Stimulated activated CD8-positive, alpha-beta memory T cell treated with anti-CD3 and anti-CD28 coated beads, Interleukin-7, amount 100 ng/mL, for 24 hours (primary cell): Measurements from ENCODE around the gene TMEM198.

Experiments used
- DNase-seq: peaks from one replicate; pipeline ENCODE4 v3.0.0-alpha.2; 2020; ENCODE audit warnings: low read depth

TMEM198 gene

GRCh38 chr2:219563271-219563928, 19.6 kb downstream of the TMEM198 start:
- DNase-seq: no peak

DNA sequence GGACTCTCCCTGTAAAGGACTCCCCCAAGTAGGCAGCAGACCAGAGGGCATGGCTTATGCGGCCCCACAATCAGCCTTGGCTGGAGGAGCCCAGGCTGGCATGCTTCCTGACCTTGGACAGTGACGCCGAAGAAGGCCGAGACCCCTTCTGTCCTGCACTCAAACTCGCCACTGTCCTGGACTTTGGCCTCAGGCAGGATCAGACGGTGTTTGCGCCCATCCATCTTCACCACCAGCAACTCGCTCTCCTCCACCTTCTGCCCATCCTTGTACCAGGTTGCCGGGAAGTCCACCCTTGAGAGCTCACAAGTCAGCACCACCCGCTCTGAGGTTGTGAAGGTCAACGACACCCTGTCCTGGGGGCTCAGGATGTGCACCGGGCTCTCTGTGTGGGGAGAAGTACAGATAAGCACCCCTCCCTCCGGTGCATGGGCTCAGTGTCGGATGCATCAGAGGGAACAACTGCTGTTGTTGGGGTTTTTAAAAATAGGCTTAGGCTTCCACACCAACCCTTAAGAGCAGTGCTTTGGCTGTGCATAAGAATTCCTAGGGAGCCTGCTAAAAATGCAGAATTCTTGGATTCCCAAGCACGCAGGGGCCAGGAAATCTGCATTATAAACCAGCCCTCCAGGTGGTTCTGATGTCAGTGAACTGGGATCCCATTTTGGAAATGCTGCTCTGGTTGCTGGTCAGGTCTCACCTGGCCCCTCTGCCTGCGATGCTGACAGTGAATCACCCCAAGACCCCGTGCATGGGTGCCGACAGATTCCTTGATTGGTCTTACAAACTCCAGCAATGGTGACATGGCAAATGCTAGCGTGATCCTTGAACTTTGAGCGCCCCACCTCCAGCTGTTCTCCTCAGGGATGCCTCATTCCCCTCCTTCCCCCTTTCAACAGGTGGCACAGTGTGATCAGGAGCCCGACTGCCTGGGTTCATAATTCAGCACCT, 21.6 kb downstream of the TMEM198 start:
- no peak for DNase-seq

DNA sequence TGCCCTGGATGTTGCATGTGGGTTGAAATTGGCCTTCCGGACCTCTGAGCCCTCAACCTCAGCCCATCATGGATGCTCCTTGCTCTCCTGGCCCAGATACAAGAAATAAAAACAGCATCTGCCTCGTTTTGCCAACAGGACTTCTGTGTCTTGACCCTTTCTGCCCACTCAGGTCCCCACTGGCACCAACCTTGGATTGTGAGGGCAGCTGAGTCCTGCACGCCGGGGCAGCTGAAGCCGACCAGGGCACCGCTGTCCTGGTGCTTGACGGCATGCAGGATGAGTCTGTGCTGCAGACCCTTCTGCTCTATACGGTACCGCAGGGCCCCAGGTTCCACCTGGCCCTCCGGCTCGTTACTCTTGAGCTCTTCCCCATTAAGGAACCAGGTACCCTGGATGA, 22.8 kb downstream of the TMEM198 start:
- no peak for DNase-seq

DNA sequence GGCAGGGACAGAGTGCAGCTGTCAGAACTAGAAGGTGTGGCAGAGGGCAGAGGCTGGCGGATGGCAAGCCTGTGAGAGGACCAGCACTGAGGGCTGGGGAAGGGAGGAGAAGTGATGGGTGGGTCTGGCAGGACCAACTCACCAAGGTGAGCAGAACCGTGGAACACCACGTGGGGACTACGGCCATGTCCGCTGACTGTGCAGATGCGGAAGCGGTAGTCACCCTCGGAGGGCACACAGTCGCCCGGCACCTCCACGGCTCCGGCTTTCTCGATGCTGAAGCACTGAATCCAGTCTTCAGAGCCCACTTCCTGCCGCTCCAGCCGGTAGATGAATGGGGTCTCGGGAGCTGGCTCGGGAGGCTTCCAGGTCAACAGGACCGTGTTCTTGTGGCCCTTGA, 23.3 kb downstream of the TMEM198 start:
- no peak for DNase-seq

GRCh38 chr2:219567791-219568361, 24.0 kb downstream of the TMEM198 start:
- no peak for DNase-seq

DNA sequence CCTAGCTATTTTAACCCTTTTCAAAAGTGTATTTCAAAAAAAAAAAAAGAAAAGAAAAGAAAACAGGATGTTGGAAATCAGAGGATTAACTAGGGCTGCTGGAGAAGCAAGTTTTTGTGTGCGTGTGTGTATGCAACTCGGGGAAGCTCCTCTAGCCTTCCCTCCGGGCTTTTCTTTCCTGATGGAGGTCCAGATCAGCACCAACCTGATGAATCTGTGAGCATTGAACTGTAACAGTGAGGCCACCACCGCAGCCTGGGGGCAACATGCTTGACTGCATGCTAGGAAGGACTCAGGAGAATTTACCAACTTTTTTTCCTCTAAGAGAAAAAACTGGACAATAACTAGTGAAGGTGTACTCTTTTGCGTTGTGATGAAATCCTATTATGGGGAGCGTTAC, 25.2 kb downstream of the TMEM198 start:
- DNase-seq: no peak

DNA sequence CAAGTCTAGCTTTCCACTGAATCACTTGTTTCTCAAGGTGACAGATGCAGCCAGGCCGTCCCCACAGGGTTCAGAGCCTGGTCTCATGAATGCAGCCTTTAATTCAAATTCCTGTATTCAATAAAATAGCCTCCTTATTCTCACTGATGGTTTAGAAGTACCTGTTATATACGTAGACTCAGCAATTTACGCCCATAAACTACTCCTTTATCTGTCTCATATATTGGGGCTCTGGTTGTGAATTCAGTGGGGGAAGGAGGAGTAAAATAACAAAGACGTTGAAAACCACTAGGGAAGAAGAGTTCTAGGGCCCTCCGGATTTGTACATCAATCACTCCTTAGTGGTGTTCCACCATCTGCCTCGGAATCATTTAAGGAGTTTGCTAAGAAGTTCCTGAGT, 25.8 kb downstream of the TMEM198 start:
- no peak for DNase-seq

GRCh38 chr2:219570194-219570923, 26.5 kb downstream of the TMEM198 start:
- DNase-seq: no peak

GRCh38 chr2:219570924-219571310, 27.1 kb downstream of the TMEM198 start:
- no peak for DNase-seq

DNA sequence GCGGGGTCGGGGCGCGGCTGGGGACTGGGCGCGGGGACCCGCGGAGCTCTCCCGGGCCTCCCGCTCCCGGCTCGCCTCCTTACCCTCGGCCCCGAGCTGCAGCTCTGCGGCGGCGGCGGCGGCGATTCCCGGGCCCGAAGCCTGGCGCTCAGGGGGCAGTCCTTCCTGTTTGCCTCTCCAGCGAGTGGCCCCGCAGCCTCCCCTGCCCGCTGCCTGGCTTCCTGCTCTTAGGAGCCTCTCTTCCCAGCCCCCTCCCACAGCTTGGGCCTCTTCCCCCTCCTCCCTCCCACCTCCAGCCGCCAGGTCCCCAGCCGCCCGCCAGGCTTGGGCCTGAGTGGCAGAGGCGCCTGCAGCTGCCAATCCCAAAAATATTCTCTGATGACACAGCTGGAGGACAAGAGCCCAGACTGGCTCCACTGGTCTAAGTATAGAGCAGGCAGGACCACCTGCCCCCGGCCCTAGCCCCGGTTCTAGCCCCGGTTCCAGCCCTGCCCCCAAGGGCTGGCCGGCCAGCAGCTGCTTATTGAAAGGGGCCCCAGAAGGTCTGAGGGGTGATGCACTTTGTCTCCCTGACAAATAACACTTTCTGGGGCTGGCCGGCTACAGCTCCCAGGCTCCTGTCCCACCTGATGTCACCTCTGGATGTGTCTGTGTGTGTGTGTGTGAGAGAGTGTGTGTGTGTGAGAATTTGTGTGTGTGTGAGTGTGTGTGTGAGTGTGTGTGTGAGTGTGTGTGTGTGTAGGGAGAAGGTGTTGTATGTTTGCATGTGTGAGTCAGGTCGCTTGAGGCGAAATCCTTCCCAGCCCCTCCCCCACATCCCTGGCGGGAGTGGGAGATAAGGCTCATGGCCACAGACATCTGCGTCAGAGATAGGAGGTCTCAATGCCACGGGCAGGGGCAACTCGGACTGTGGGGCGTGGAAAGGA, 27.7 kb downstream of the TMEM198 start, which contains the start of gene OBSL1:
TSS of gene OBSL1 (minus strand) at position 229 of the 926 bp plus-strand sequence. CDS start 307 bp downstream, outside the sequence.
- no peak for DNase-seq

DNA sequence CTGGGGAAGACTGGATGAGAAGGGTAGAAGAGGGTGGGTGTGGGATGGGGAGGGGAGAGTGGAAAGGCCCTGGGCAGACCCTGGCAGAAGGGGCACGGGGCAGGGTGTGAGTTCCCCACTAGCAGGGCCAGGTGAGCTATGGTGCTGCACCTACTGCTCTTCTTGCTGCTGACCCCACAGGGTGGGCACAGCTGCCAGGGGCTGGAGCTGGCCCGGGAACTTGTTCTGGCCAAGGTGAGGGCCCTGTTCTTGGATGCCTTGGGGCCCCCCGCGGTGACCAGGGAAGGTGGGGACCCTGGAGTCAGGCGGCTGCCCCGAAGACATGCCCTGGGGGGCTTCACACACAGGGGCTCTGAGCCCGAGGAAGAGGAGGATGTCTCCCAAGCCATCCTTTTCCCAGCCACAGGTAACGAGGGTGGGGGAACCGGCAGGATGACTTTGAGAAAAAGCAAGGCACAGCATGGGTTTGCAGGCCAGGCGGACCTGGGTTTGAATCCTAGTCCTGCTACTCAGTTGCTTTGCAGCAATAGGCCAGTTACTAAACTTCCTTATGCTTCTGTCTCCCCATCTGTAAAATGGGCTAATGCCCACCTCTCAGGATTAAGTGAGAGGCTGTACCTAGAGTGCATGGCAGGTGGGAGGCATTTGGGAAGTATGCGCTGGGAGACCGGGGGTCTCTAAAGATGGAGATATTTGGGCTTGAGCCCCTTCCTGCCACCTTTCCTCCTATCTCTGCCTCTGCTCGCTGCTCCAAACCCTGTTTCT, 28.6 kb downstream of the TMEM198 start, which contains the start of gene INHA:
TSS of gene INHA (plus strand) at position 74 of the 765 bp plus-strand sequence. CDS start at position 139, 65 bp downstream.
- no peak for DNase-seq

- no peak for DNase-seq
Measured at GRCh38 chr2:219573166-219573565, 29.3 kb downstream of the TMEM198 start.

DNA sequence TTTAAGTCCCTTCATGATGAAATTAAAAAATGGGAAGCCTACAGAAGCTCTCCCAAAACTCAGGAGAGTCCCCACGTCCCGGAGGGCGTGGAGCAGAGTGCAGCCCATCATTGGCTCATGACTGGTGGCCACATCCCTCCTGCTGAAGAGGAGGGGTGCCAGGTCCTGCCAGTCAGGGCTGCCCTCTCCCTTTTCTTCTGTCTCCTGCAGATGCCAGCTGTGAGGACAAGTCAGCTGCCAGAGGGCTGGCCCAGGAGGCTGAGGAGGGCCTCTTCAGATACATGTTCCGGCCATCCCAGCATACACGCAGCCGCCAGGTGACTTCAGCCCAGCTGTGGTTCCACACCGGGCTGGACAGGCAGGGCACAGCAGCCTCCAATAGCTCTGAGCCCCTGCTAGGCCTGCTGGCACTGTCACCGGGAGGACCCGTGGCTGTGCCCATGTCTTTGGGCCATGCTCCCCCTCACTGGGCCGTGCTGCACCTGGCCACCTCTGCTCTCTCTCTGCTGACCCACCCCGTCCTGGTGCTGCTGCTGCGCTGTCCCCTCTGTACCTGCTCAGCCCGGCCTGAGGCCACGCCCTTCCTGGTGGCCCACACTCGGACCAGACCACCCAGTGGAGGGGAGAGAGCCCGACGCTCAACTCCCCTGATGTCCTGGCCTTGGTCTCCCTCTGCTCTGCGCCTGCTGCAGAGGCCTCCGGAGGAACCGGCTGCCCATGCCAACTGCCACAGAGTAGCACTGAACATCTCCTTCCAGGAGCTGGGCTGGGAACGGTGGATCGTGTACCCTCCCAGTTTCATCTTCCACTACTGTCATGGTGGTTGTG, 30.9 kb downstream of the TMEM198 start:
- no peak for DNase-seq

DNA sequence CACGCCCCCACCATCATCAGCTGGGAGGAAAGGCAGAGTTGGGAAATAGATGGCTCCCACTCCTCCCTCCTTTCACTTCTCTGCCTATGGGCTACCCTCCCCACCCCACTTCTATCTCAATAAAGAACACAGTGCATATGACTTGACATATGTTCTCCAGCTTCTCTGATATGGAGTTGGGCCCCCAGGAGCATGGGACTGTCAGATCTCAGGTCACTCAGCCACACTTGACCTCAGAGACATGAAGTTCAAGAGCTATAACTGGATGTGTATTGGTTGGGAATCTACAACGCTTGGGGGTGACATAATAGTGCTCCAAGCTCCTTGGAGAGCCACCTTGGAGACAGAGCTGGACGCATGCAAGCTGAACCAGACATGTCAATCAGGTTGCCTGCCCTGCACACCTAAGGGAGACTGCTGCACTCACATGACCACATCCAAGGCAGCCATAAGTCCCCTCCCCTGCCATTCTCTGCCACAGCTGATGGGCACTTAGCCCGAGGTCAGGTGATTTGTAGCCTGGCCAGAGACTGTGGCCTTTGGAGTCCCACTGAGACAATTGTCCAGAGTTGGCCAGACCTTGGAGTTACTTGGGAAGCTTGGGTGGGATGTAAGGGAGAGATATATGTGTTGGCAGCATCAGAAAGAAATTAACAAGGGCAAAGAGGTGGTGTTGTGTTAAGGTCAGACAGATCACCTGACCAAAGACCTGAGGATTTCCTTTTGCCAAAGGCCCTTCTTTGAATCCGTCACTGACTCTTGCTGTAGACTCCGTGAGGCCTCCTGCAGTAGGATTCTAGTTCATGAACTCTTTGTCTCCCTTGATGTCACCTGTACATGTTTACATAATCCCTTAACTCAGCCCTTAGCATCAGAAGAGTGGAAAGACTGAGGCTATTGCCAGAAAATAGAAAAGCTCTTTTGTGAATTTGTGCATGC, 32.0 kb downstream of the TMEM198 start:
- no peak for DNase-seq

DNA sequence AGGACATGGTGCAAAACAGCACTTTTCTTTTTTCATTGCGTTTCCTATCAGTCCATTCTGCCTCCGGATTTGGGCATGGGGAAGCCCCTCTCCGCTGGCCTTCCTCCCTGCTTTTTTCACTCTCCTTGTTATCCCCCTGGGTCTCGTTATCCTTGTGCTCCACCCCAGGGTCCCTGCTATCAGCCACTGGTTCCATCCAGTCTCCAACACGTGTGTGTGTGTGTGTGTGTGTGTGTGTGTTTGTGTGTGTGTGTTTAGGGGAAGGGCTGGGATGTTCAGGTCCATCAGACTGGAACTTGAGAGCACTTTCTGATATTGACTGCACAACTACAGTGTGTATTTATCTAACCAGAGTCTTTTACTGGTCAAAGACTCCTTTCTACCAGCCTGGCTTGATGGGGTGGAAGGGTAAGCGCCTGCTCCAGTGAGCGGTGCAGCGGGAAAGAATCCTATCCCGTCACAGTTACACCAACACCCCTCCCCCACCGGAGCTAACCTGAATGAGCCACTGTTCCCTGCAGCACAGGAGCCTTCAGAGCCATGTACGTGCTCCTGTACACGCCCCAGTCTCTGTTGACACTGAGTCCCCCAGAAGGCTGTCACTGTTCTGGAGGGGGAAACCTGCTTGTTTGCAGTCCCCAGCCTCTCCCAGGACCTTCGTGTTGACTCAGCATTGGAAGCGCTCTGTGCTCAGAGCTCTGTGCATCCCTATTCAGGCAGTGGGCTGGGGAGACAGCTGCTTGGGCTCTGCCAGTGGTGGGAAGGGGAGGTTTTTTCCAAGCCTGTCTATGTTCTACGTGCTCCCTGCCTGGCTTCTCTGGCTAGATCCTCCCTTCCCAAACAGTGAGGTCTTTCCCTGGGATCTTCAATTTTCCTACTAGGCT, 32.9 kb downstream of the TMEM198 start:
- DNase-seq: no peak

DNA sequence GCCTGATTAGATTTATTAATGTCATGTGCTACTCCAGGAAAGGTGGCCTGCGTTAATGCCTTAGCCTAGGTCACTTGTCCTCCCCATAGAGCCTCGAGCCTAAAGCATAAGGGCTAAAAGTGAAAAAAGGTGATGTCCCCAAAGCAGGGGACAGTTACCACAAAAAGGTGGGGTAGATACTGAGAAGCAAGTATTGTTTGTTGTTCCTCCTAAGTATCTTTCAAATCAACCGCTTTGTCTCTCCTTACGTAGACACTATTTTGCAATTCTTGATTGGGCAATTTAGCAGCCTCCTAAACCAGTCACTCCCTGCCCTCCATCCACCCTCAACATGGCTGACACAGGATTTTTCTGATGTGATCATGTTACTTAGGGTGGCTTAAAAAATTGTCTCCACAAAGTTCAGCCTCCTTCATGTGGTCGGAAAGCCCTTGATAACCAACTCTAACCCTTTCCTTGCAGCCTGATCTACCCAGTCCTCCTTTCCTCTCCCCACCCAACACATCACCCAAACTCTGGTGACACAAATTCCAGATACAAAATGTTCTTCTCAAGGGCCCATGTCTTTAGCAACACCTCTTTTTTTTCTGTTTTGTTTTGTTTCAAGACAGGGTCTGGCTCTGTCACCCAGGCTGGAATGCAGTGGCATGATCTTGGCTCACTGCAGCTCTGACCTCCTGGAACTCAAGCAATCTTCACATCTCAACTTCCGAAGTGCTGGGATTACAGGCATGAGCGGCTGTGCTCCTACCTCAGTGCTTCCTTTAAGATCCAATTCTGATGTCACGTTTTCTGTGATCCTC, 35.2 kb downstream of the TMEM198 start:
- DNase-seq: no peak
